Stimulated activated effector memory CD8-positive, alpha-beta T cell treated with anti-CD3 and anti-CD28 coated beads, Interleukin-12 subunit alpha, Interleukin-12 subunit beta, amount 100 ng/mL, for 72 hours (primary cell): ENCODE data around the gene COL5A3.
"Not testable (repeated sequence)": the region's sequence is repeated elsewhere in the genome, so short reads cannot be mapped to it uniquely, and the experiment has no call there.

Source experiments
- ATAC-seq: fragments of 150-1000 bp; cut with Tn5 transposase; 2 replicates; pipeline ENCODE4 v1.10.0; 2021
- DNase-seq, 2 donors: peaks; one replicate each; pipeline ENCODE4 v3.0.0; 2021 to 2022; ENCODE audit warnings: low spot score in 2 of 2
- H3K27ac Mint-ChIP-seq: one replicate; pipeline ENCODE4 v1.8.0; 2022; ENCODE audit warnings: mild to moderate bottlenecking, mixed read lengths
- H3K36me3 Mint-ChIP-seq: one replicate; pipeline ENCODE4 v1.8.0; 2022; ENCODE audit warnings: mild to moderate bottlenecking, mixed read lengths
- H3K4me1 Mint-ChIP-seq: one replicate; pipeline ENCODE4 v1.8.0; 2022; ENCODE audit warnings: mixed read lengths
- H3K4me3 Mint-ChIP-seq: one replicate; pipeline ENCODE4 v1.8.0; 2022; ENCODE audit warnings: mild to moderate bottlenecking, mixed read lengths
- H3K9me3 Mint-ChIP-seq: one replicate; pipeline ENCODE4 v1.8.0; 2022; ENCODE audit warnings: mixed read lengths

Gene COL5A3

GRCh38 chr19:9941231-9941630, 69.1 kb downstream of the COL5A3 start:
- DNase-seq (no peak), ATAC-seq (no peak)
- peaks cover 6% of the 10 kb centered on the region for H3K36me3 Mint-ChIP-seq
- no peak overlapping the region for H3K27ac Mint-ChIP-seq
- H3K9me3 Mint-ChIP-seq = peaks cover 4% of the 10 kb centered on the region
- H3K4me1 Mint-ChIP-seq = peaks cover 8% of the 10 kb centered on the region
- no peak overlapping the region for H3K4me3 Mint-ChIP-seq

- Mint-ChIP-seq H3K4me3 (no peak overlapping the region), H3K36me3 (peaks cover 6% of the 10 kb centered on the region), H3K9me3 (peaks cover 4% of the 10 kb centered on the region), H3K27ac (no peak overlapping the region), H3K4me1 (peaks cover 9% of the 10 kb centered on the region)
- ATAC-seq (no peak), DNase-seq (no peak)
Observed at GRCh38 chr19:9940778-9941177, 69.5 kb downstream of the COL5A3 start.

GRCh38 chr19:9939301-9939913, 70.9 kb downstream of the COL5A3 start:
- H3K27ac Mint-ChIP-seq = no peak overlapping the region
- DNase-seq (no peak), ATAC-seq (no peak)
- no peak overlapping the region for H3K4me3 Mint-ChIP-seq
- peaks cover 23% of the 10 kb centered on the region for H3K4me1 Mint-ChIP-seq
- H3K36me3 Mint-ChIP-seq = peaks cover 6% of the 10 kb centered on the region
- H3K9me3 Mint-ChIP-seq = peaks cover 4% of the 10 kb centered on the region

- H3K4me1 Mint-ChIP-seq = peaks cover 30% of the 10 kb centered on the region
- peaks cover 6% of the 10 kb centered on the region for H3K36me3 Mint-ChIP-seq
- DNase-seq (no peak), ATAC-seq (no peak)
- peaks cover 4% of the 10 kb centered on the region for H3K9me3 Mint-ChIP-seq
- H3K27ac Mint-ChIP-seq = no peak overlapping the region
- peak overlapping the region; percentile 62 for H3K4me3 Mint-ChIP-seq
Observed at GRCh38 chr19:9937001-9937411, 73.3 kb downstream of the COL5A3 start.

GRCh38 chr19:9936326-9937000, 73.8 kb downstream of the COL5A3 start, which contains the start of gene OLFM2:
OLFM2 (minus strand) TSS chr19:9936515; CDS start chr19:9936366, 149 bp downstream.
- Mint-ChIP-seq H3K27ac (no peak within 1 kb of the TSS), H3K4me3 (peak within 1 kb of the TSS; percentile 62), H3K9me3 (no peaks in the 10 kb centered on the region), H3K36me3 (peaks cover 6% of the 10 kb centered on the region), H3K4me1 (peaks cover 30% of the 10 kb centered on the region)
- ATAC-seq (no peak), DNase-seq (no peak)

- DNase-seq = no peak
- H3K4me3 Mint-ChIP-seq = peak overlapping the region; percentile 33
- H3K9me3 Mint-ChIP-seq = no peaks in the 10 kb centered on the region
- peaks cover 34% of the 10 kb centered on the region for H3K4me1 Mint-ChIP-seq
- peak; percentile 51 for ATAC-seq
- H3K27ac Mint-ChIP-seq = no peak overlapping the region
- peaks cover 6% of the 10 kb centered on the region for H3K36me3 Mint-ChIP-seq
Observed at GRCh38 chr19:9935506-9936325, 74.6 kb downstream of the COL5A3 start.

- no peak overlapping the region for H3K4me3 Mint-ChIP-seq
- peaks cover 37% of the 10 kb centered on the region for H3K4me1 Mint-ChIP-seq
- peak; percentile 76 for ATAC-seq
- peak; percentile 92 to 96 for DNase-seq
- H3K9me3 Mint-ChIP-seq = no peaks in the 10 kb centered on the region
- peaks cover 6% of the 10 kb centered on the region for H3K36me3 Mint-ChIP-seq
- no peak overlapping the region for H3K27ac Mint-ChIP-seq
Observed at GRCh38 chr19:9934132-9934950, 76.0 kb downstream of the COL5A3 start.

- Mint-ChIP-seq H3K36me3 (peaks cover 6% of the 10 kb centered on the region), H3K4me3 (no peak overlapping the region), H3K4me1 (peaks cover 37% of the 10 kb centered on the region), H3K9me3 (no peaks in the 10 kb centered on the region), H3K27ac (no peak overlapping the region)
- ATAC-seq (no peak), DNase-seq (no peak)
Observed at GRCh38 chr19:9932835-9933234, 77.5 kb downstream of the COL5A3 start.

- H3K27ac Mint-ChIP-seq = no peak overlapping the region
- no peak overlapping the region for H3K4me3 Mint-ChIP-seq
Observed at GRCh38 chr19:9931629-9932028, 78.7 kb downstream of the COL5A3 start.

GRCh38 chr19:9923440-9923839, 86.9 kb downstream of the COL5A3 start:
- Mint-ChIP-seq H3K36me3 (no peaks in the 10 kb centered on the region), H3K9me3 (no peaks in the 10 kb centered on the region), H3K4me3 (no peak overlapping the region), H3K4me1 (no peaks in the 10 kb centered on the region), H3K27ac (no peak overlapping the region)
- no peak for ATAC-seq
- no peak for DNase-seq

More at GRCh38 chr19:9931629-9932028, 78.7 kb downstream of the COL5A3 start:
- no peak for DNase-seq
- no peak for ATAC-seq
- Mint-ChIP-seq H3K36me3 (no peaks in the 10 kb centered on the region), H3K9me3 (no peaks in the 10 kb centered on the region), H3K4me1 (peaks cover 30% of the 10 kb centered on the region)

- not testable (repeated sequence) for ATAC-seq, H3K27ac Mint-ChIP-seq, DNase-seq, H3K9me3 Mint-ChIP-seq, H3K4me3 Mint-ChIP-seq, H3K36me3 Mint-ChIP-seq, H3K4me1 Mint-ChIP-seq
Observed at GRCh38 chr19:9922782-9923379, 87.4 kb downstream of the COL5A3 start.

GRCh38 chr19:9917321-9917720, 93.0 kb downstream of the COL5A3 start:
- peak overlapping the region; percentile 30 for H3K27ac Mint-ChIP-seq
- H3K4me3 Mint-ChIP-seq = no peak overlapping the region
- no peak for DNase-seq
- ATAC-seq = no peak
- H3K36me3 Mint-ChIP-seq = no peaks in the 10 kb centered on the region
- peaks cover 11% of the 10 kb centered on the region for H3K4me1 Mint-ChIP-seq
- no peaks in the 10 kb centered on the region for H3K9me3 Mint-ChIP-seq

- no peak for ATAC-seq
- H3K9me3 Mint-ChIP-seq = no peaks in the 10 kb centered on the region
- H3K36me3 Mint-ChIP-seq = no peaks in the 10 kb centered on the region
- DNase-seq = no peak
- H3K4me3 Mint-ChIP-seq = no peak overlapping the region
- peak overlapping the region; percentile 30 for H3K27ac Mint-ChIP-seq
- peaks cover 11% of the 10 kb centered on the region for H3K4me1 Mint-ChIP-seq
Observed at GRCh38 chr19:9916719-9917118, 93.6 kb downstream of the COL5A3 start.

GRCh38 chr19:9914315-9915207, 95.7 kb downstream of the COL5A3 start:
- DNase-seq (peak; percentile 69 to 86), ATAC-seq (peak; percentile 95)
- Mint-ChIP-seq H3K36me3 (no peaks in the 10 kb centered on the region), H3K4me3 (peak overlapping the region; percentile 50), H3K27ac (no peak overlapping the region), H3K9me3 (no peaks in the 10 kb centered on the region), H3K4me1 (peaks cover 11% of the 10 kb centered on the region)
